NCI-H345 (cell line): ENCODE results near the gene GTF2H2C.
"Not testable (repeated sequence)": the region's sequence is repeated elsewhere in the genome, so short reads cannot be mapped to it uniquely, and the experiment has no call there.

Experiments used
- DNase-seq: peaks from one replicate; lab custom pipeline; 2025; lab: John Stamatoyannopoulos, UW

The GTF2H2C gene

GRCh38 chr5:69559908-69560330 is at the start of gene GTF2H2C:
TSS of gene GTF2H2C (plus strand) at chr5:69560191. CDS start at chr5:69565133, 4,942 bp downstream.
- DNase-seq: not testable (repeated sequence)

GRCh38 chr5:69510694-69511093 is 49.3 kb upstream of the GTF2H2C start:
- DNase-seq: no peak

DNA sequence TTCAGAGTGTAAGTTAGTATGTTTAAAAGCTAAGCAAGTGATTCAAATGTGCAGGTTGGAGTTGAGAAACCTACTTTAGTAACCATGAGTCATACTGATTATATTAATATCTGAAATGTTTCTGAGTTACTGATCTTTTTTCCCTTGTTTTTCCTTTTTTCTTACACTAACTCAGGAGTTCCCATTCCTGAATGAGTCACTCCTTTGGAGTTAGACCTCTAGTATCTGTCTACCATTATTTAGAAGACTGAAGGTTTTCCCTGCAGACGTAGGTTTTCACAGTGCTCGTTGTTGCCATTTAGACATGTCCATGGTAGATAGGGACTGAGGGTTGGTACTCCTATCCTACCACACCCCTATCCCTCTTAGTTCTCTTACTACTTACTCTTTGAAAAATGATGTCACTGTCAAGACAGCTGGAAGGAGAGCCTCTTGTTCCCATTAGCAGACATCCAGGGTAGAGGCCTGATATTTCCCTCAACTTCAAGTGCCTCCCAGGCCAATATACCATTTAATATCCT is 47.2 kb upstream of the GTF2H2C start:
- DNase-seq: no peak

DNA sequence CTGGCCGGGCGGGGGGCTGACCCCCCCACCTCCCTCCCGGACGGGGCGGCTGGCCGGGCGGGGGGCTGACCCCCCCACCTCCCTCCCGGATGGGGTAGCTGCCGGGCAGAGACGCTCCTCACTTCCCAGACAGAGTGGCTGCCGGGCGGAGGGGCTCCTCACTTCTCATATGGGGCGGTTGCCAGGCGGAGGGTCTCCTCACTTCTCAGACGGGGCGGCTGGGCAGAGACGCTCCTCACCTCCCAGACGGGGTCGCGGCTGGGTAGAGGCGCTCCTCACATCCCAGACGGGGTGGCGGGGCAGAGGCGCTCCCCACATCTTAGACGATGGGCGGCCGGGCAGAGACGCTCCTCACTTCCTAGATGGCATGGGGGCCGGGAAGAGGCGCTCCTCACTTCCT is 44.4 kb upstream of the GTF2H2C start:
- not testable (repeated sequence) for DNase-seq

GRCh38 chr5:69516769-69517168 is 43.2 kb upstream of the GTF2H2C start:
- DNase-seq: no peak

DNA sequence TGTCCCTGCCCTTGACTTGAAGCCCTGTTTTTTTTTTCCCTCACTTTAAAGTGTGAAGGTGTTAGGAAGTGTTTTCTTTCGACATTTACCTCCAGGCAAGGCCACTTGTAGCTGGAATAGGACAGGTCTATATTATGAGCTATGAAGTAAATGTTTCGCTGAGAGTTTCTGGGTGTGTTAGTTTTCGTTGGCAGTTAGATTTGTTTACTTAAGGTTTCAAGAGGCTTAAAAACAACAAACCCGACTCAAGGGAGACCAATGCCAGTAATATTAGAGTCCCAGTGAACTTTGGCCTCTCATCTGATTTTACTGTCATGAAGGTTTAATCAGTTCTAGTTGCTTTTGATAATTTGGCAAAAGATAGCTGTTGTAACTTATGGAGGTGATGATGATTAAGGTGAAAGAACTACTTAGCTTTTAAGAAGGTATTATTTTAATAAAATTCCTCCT is 42.2 kb upstream of the GTF2H2C start:
- DNase-seq: peak; percentile 47

DNA sequence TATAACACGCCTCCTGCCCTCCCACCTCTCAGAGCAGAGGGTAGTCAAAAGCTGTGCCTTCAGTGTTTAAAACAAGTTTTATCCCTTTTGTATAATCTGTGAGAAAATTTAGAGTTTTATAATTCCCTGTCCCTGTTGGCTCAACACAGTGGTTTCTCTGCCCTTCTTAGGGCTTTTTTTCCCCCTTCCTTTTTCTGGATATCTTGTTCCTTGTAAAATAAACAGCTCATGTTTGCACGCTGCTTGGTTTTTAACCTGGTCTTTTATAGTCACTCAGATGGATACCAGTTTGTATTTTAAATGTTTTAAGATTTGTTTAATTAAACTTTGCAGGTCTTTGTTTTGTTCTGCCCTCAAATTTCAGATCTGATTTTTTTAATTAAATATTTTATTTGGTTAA is 40.7 kb upstream of the GTF2H2C start:
- no peak for DNase-seq

DNA sequence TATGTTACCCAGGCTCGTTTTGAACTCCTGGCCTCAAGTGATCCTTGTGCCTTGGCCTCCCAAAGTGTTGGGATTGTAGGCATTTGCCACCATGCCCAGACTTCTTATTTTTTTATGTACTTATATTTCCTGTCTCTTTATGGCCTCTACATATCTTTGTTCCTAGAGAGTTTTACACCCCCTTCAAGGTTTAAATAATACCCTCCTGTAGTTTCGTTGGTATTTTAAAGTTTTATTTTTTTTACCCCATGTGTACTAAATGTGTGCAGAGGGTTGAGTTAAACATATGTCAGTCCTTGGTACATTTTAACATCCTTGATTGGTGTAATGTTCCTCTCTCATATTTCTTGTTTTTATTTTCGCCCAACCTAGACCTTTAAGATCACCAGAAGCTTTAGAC is 38.0 kb upstream of the GTF2H2C start:
- no peak for DNase-seq

DNA sequence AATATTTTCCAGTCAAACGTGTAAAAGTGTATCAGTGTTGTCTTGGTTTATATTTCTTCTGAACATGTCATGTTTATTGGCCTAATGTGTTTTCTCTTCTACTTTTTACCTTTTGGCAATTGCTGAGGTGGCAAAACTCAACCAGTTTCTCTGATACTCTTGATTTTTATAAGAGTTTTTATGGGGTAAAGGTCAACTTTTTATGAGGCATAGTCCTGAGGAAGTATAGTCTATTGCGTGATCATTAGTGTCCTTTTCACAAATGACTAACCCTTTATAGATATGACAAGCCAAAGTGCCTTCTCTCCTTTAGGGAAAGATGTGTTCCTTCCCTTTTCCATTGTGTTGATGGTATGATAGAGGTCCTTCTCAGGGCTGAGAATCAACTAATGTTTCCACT is 34.5 kb upstream of the GTF2H2C start:
- DNase-seq: no peak

DNA sequence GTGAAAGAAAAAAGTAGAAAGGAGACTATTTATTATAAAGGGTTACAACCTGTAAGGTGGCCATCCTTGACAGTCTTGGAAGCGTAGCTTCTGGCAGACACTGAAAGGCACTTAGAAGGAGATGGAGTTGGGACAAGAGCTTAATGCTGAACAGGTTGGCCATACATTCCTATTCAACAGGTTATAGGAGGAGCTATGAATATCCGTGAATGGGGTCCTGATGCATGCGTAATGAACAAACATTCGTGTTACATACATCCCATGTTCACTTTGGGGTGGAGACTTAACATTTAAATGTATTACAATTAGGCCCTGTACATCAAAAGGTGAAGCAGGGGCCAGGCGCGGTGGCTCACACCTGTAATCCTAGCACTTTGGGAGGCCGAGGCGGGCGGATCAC is 33.3 kb upstream of the GTF2H2C start:
- no peak for DNase-seq

GRCh38 chr5:69527128-69527770 is 32.7 kb upstream of the GTF2H2C start:
- no peak for DNase-seq

DNA sequence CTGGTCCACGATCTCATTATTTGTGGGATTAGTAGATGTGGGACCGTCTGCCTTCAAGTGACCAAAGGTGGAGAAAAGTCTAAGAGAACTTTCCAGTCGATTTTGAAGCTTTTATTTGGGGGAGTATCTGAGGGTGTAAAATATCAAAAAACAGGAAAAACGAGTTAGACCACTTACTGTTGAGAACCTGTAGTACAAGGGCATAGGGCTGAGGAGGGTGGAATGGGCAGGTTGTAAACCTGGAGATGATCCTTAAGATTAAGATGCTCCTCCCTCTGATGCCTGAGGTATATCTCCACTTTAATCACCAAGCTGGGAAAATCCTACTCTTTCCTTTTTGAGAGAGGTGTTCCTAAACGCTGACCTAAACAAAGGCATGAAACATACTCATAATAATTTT is 32.0 kb upstream of the GTF2H2C start:
- DNase-seq: peak; percentile 1

- no peak for DNase-seq
These were observed 31.4 kb upstream of the GTF2H2C start for GRCh38 chr5:69528609-69529008.

DNA sequence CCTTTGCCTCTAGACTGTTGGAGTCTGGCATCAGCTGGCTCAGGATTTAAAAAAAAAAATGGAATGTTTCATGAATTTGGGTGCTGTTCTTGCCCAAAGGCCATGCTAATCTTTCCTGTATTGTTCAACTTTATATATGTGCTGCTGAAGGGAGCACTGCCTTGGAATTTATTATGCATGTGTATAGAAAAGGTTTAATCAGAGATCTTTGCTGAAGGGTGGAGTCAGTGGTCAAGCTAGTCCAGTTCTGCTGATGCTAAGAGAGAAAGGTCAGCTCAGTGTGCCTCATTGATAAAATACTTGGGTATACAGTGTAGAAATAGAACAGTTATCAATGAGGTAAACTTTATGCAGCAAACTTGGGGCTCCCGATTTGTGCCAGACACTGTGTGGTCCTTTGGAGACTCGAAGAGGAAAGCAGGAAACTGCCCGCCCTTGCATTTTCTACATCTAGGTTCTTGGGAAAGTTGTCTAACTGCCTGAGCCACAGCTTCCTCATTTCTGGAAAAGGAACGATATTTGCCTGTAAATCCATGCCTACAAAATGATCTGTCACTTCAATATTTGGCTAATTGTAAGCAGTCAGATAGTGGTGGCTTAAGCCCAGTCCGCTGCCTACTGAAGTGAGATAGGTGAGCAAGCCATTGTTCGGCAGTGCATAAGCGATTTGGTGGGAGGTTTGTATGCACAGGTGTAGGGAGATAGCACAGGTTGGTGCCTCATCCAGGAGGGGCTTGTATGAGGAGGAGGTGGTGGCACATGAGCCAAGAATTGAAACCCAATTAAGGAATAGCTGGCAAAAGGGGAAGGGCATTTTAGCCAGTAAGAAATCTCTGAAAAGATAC is 29.2 kb upstream of the GTF2H2C start:
- peak; percentile 1 for DNase-seq

DNA sequence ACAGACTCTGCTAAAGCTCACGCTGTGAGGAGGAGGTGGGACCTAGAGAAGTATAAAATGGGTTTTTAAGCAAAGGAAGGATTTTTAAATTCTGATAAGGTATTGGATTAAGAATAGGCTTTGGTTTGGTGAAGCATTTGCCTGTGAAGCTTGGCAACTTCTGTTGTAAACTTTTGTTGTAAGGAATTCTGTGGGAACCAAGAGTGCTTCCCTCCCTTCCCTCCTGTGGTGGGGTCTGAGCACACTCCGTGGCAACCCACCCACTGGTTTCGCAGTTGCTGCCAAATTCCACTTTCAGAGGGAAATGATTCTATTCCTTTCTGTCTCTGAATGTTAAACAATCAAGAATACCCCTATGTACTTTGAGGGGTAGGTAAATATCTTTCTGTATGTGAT is 28.6 kb upstream of the GTF2H2C start:
- DNase-seq: no peak

DNA sequence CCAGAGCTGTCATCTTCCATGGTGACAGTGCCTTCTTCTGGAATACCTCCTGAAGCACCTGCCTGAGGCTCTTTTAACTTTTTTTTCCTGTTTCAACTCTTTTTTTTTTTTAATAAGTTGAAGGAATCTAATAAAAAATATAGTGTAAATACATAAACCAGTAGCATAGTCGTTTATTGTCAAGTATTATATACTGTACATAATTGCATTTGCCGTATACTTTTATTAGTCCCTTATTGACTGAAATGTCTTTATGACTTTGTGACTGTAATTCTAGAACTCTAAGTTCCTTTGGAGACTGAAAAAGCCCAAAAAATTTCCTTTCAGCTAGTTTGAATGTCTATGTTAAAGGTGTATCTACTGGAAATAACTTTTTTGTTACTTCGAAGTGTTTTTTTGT is 22.1 kb upstream of the GTF2H2C start:
- DNase-seq: not testable (repeated sequence)

GRCh38 chr5:69538735-69539134 is 21.3 kb upstream of the GTF2H2C start:
- not testable (repeated sequence) for DNase-seq

DNA sequence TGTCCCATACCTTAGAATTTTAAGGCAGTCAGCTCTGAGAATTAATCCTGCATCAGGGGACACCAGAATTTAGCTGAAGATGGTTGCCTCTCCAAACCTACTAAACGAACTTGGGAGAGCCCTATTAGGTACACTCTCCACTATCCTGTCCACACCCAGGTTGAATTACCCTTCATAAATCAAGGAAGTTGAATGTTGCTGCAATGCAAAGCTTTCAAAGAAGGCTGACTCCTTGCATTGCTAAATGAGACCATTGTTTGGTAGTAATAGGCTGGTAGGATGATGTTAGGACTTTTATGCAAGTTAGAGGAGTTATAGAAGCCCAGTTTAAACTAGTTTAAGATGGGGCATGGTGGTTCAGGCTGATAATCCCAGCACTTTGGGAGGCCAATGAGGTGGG is 18.6 kb upstream of the GTF2H2C start:
- not testable (repeated sequence) for DNase-seq

- not testable (repeated sequence) for DNase-seq
These were observed 17.0 kb upstream of the GTF2H2C start for GRCh38 chr5:69542838-69543618.

DNA sequence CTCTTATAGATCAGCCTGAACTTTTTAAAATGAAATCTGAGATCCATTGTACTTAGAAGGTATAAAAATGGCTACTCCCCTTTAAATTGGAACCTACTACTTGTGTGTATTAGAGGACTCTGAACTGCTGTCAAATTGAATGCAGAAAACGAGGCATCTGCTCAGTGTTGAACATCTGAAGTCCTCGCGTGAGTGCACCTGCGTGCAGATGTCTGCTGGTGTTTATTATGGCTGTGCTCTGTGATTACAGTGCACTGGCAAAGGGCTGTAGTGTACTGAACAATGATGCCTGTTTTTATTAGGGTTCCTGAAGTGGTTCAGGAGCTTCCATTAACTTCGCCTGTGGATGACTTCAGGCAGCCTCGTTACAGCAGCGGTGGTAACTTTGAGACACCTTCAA is 15.4 kb upstream of the GTF2H2C start:
- not testable (repeated sequence) for DNase-seq

DNA sequence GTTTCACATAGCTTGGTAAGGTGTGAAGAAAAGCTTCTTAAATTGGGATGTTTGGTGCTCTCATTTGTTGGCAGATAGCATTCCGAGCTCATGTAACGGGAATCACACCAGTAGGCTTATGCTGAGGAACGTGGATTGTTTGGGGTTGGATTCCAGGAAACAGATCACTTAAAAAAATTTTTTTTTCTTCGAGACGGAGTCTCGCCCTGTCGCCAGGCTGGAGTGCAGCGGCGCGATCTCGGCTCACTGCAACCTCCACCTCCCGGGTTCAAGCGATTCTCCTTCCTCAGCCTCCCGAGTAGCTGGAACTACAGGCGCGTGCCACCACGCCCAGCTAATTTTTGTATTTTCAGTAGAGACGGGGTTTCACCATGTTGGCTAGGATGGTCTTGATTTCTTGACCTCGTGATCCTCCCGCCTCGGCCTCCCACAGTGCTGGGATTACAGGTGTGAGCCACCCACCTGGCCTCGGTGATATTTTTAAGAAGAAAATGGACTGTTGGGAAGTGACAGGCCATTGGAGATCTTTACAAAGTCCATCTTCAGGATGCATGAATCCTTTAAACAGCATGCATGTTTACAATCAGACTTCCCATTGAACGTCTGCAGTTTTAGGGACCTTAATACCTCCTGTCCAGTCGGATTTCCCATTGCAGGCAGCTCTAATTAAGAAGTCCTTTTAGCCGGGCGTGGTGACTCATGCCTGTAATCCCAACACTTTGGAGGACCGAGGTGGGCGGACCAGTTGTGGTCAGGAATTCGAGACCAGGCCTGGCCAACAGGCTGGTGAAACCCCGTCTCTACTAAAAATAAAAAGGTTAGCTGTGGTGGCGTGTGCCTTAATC is 818 bp downstream of the GTF2H2C start:
- DNase-seq: not testable (repeated sequence)
